ENCODE results near the gene UCK1. TPM values are rescaled to one million over a fixed set of nuclear protein-coding genes. Genes with fewer than 3 reads are reported as not detected.
A peak's percentile ranks its signal among the peaks of the same experiment; 100 is the strongest.
"Not testable (repeated sequence)": the region's sequence is repeated elsewhere in the genome, so short reads cannot be mapped to it uniquely, and the experiment has no call there.

UCK1 gene
- total and polyA plus RNA-seq, 2 experiments from 2014 or later, result 22.2 to 36.8 TPM

DNA sequence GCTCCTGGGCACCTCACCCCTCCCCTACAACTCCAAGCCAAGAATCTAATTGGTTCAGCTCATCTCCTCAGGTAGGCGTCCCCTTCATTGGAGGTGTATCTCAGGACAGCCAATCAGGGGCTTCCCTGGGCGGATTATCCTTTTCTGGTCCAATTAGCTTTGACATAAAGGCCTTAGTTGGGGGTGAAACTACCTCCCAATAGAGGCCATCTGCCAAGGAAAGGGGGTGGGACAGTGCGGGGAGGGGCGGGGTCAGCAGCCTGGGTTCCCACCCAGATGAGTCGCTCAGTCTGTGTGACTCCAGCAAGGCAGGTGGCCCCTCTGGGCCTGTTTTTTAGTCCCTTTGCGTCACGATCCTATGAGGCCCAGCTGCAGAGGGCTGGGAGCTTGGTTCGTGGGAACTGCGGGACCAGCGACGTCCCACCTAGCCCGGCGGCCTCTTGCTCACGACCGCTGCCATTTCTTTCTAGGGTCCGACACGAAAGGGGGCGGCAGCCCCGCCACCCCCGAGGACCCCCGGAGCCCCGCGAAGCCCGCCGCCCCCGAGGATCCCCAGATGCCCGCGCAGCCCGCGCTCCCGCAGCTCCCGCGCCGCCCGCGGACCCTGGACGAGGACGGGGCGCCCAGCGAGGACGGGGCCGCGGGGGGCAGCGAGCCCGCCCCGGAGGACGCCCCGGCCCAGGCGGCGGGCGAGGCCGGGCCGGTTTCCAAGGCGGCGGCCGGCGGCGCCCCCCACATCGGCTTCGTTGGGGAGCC, 23.2 kb upstream of the UCK1 start:
- Histone ChIP-seq H3K27ac (no peak overlapping the region), H3K4me2 (peak overlapping the region; percentile 71), H3K9me2 (replicated peaks; ENCODE audit: insufficient read depth) (no peaks in the 10 kb centered on the region), H3K4me1 (ENCODE audit: insufficient read depth) (no peaks in the 10 kb centered on the region), H3K79me2 (no peaks in the 10 kb centered on the region), H3K9me3 (ENCODE audit: low read depth) (no peaks in the 10 kb centered on the region), H4K20me1 (ENCODE audit: insufficient read depth, poor library complexity, severe bottlenecking) (no peaks in the 10 kb centered on the region), H3K27me3 (peaks cover 32% of the 10 kb centered on the region), H3K4me3 (no peak overlapping the region), H2AFZ (no peak overlapping the region), H3K36me3 (replicated peaks; ENCODE audit: insufficient read depth, low read depth) (no peaks in the 10 kb centered on the region)
- no peak for DNase-seq (ENCODE audit: low spot score)
- no peak for TF ChIP-seq CTCF (IDR thresholded peaks at IDR 0.05; ENCODE audit: poor library complexity)
- 66% methylated on average over 10 of the region's 60 CpGs for WGBS (ENCODE audit: low lambda C conversion rate, missing lambda C conversion rate)

- Histone ChIP-seq H3K27ac (no peak overlapping the region), H3K36me3 (replicated peaks; ENCODE audit: insufficient read depth, low read depth) (no peaks in the 10 kb centered on the region), H3K4me3 (no peak overlapping the region), H3K27me3 (peaks cover 32% of the 10 kb centered on the region), H4K20me1 (ENCODE audit: insufficient read depth, poor library complexity, severe bottlenecking) (no peaks in the 10 kb centered on the region), H3K79me2 (no peaks in the 10 kb centered on the region), H3K9me2 (replicated peaks; ENCODE audit: insufficient read depth) (no peaks in the 10 kb centered on the region), H3K9me3 (ENCODE audit: low read depth) (no peaks in the 10 kb centered on the region), H3K4me1 (ENCODE audit: insufficient read depth) (no peaks in the 10 kb centered on the region), H3K4me2 (no peak overlapping the region), H2AFZ (no peak overlapping the region)
- WGBS (ENCODE audit: low lambda C conversion rate, missing lambda C conversion rate), result 85% methylated on average over 6 of the region's 6 CpGs
- no peak for DNase-seq (ENCODE audit: low spot score)
- TF ChIP-seq EZH2 (IDR thresholded peaks at IDR 0.05; ENCODE audit: borderline replicate concordance) (no peak), CTCF (IDR thresholded peaks at IDR 0.05; ENCODE audit: poor library complexity) (no peak), EZH2phosphoT487 (IDR thresholded peaks at IDR 0.05; ENCODE audit: low read depth, severe bottlenecking, unreplicated experiment) (no peak)
Observed at GRCh38 chr9:131552030-131552429, 21.0 kb upstream of the UCK1 start.

DNA sequence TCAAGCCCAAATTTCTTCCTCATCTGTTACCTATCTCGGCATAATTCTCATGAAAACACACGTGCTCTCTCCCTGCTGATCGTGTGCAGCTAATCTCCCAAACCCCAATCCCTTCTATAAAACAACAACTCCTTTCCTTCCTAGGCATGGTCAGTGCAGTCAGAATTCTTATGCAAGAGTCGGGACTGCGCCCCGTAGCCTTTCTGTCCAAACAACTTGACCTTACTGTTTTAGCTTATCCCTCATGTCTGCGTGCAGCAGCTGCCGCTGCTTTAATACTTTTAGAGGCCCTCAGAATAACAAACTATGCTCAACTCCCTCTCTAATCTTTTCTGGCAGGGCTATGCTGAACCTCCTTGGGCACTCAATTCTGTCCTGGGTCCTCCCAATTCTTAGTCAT, 19.4 kb upstream of the UCK1 start:
- H2AFZ ChIP-seq; H3K9me3 ChIP-seq (ENCODE audit: low read depth); H3K27ac ChIP-seq; H3K4me2 ChIP-seq; H3K9me2 ChIP-seq (replicated peaks; ENCODE audit: insufficient read depth); DNase-seq (ENCODE audit: low spot score); H3K36me3 ChIP-seq (replicated peaks; ENCODE audit: insufficient read depth, low read depth); H3K79me2 ChIP-seq; H3K4me1 ChIP-seq (ENCODE audit: insufficient read depth); H3K4me3 ChIP-seq; H4K20me1 ChIP-seq (ENCODE audit: insufficient read depth, poor library complexity, severe bottlenecking): not testable (repeated sequence)
- 75% methylated on average over 8 of the region's 8 CpGs for WGBS (ENCODE audit: low lambda C conversion rate, missing lambda C conversion rate)
- peaks cover 21% of the 10 kb centered on the region for H3K27me3 ChIP-seq

DNA sequence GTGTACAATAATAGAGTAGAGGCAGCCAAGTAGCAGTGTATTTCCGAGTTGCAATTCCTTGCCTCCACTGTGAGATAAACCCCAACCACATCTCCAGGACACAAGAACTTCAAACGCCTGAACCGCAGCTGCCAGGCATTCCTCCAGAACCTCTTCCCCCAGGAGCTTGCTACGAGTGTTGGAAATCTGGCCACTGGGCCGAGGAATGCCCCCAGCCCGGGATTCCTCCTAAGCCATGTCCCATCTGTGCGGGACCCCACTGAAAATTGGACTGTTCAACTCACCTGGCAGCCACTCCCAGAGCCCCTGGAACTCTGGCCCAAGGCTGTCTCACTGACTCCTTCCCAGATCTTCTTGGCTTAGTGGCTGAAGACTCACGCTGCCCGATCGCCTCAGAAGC, 18.1 kb upstream of the UCK1 start:
- not testable (repeated sequence) for H3K4me3 ChIP-seq; H2AFZ ChIP-seq; H4K20me1 ChIP-seq (ENCODE audit: insufficient read depth, poor library complexity, severe bottlenecking); H3K9me2 ChIP-seq (replicated peaks; ENCODE audit: insufficient read depth); H3K79me2 ChIP-seq; H3K27ac ChIP-seq; DNase-seq (ENCODE audit: low spot score); H3K36me3 ChIP-seq (replicated peaks; ENCODE audit: insufficient read depth, low read depth); H3K9me3 ChIP-seq (ENCODE audit: low read depth); H3K4me1 ChIP-seq (ENCODE audit: insufficient read depth); H3K4me2 ChIP-seq
- WGBS (ENCODE audit: low lambda C conversion rate, missing lambda C conversion rate), result 86% methylated on average over 10 of the region's 10 CpGs
- H3K27me3 ChIP-seq, result peaks cover 12% of the 10 kb centered on the region
